H1 (cell line): Measurements from ENCODE around the gene NPAS4. TPM values are rescaled to one million over a fixed set of nuclear protein-coding genes. Genes with fewer than 3 reads are reported as not detected.
A peak's percentile ranks its signal among the peaks of the same experiment; 100 is the strongest.

Experiments used
- CTCF ChIA-PET: fragments of 300-600 bp; sonication (Branson Sonifier 250); formaldehyde crosslinking; loops from one replicate; lab custom pipeline; 2021; ENCODE audit not compliant: partially characterized antibody; lab: Charles Lee
- POLR2A ChIA-PET: fragments of 300-600 bp; sonication (Branson Sonifier 250); formaldehyde crosslinking; loops from one replicate; lab custom pipeline; 2021; ENCODE audit warnings: inconsistent platforms; ENCODE audit not compliant: partially characterized antibody; lab: Charles Lee
- DNase-seq, 2 experiments: peaks; one replicate each; pipeline versions ENCODE4 v3.0.0 to v3.0.0-alpha.2; 2010 to 2022; ENCODE audit warnings: low spot score in 2 of 2, low read depth in 1 of 2, mixed read lengths in 1 of 2
- FAIRE-seq: peaks from 2 replicates; lab custom pipeline; 2011; peaks lifted over from hg19 to GRCh38; lab: Jason Lieb, UNC
- H2AFZ ChIP-seq: 2 replicates; pipeline ENCODE4 v1.8.1; 2012; ENCODE audit warnings: low read length, inconsistent platforms
- H2AK5ac ChIP-seq: 2 replicates; pipeline ENCODE4 v1.6.1; 2013; ENCODE audit warnings: low read depth, low read length
- H2BK120ac ChIP-seq: replicated peaks from 2 replicates; pipeline ENCODE3; 2013; ENCODE audit warnings: low read depth, low read length, inconsistent platforms
- H2BK12ac ChIP-seq: 2 replicates; pipeline ENCODE4 v1.6.1; 2013; ENCODE audit warnings: low read depth, low read length
- H2BK15ac ChIP-seq: 2 replicates; pipeline ENCODE4 v1.6.1; 2013; ENCODE audit warnings: low read length
- H2BK20ac ChIP-seq: 2 replicates; pipeline ENCODE4 v1.6.1; 2013; ENCODE audit warnings: low read length
- H2BK5ac ChIP-seq: 2 replicates; pipeline ENCODE4 v1.6.1; 2013; ENCODE audit warnings: low read depth, low read length
- H3K14ac ChIP-seq: 2 replicates; pipeline ENCODE4 v1.6.1; 2013; ENCODE audit warnings: inconsistent platforms; ENCODE audit not compliant: insufficient read length
- H3K18ac ChIP-seq: 2 replicates; pipeline ENCODE4 v1.6.1; 2013; ENCODE audit warnings: low read length; ENCODE audit errors: extremely low read depth
- H3K23ac ChIP-seq: 2 replicates; pipeline ENCODE4 v1.6.1; 2013; ENCODE audit warnings: inconsistent platforms; ENCODE audit not compliant: insufficient read length
- H3K23me2 ChIP-seq: 2 replicates; pipeline ENCODE4 v1.6.1; 2013; ENCODE audit warnings: low read depth, low read length
- H3K27ac ChIP-seq: 2 replicates; pipeline ENCODE4 v1.6.1; 2011; ENCODE audit warnings: low read depth, low read length, inconsistent platforms
- H3K27me3 ChIP-seq, 4 experiments: replicated peaks in 1 of 4; 1 replicate in 1 of 4; 2 replicates in 3 of 4; pipeline versions ENCODE4 v1.6.1 to v1.8.1; 2011 to 2013; ENCODE audit warnings: low read length in 3 of 4, mild to moderate bottlenecking in 3 of 4, inconsistent platforms in 2 of 4, mixed read lengths in 2 of 4, moderate library complexity in 1 of 4; ENCODE audit not compliant: control insufficient read depth in 3 of 4, insufficient read depth in 3 of 4; ENCODE audit errors: extremely low read depth in 1 of 4
- H3K36me3 ChIP-seq, 4 experiments: 2 replicates each; pipeline versions ENCODE4 v1.6.1 to v1.8.1; 2011 to 2013; ENCODE audit warnings: mild to moderate bottlenecking in 4 of 4, low read length in 3 of 4, moderate library complexity in 2 of 4, control low read depth in 1 of 4, inconsistent platforms in 1 of 4; ENCODE audit not compliant: insufficient read depth in 4 of 4, control insufficient read depth in 2 of 4
- H3K4ac ChIP-seq: replicated peaks from 2 replicates; pipeline ENCODE3; 2013; ENCODE audit warnings: low read length, low read depth, mixed read lengths, inconsistent platforms; ENCODE audit not compliant: insufficient read length
- H3K4me1 ChIP-seq, 4 experiments: replicated peaks in 1 of 4; 1 replicate in 1 of 4; 2 replicates in 3 of 4; pipeline versions ENCODE4 v1.6.1 to v1.8.1; 2011 to 2013; ENCODE audit warnings: low read length in 3 of 4, inconsistent platforms in 2 of 4, mixed read lengths in 1 of 4; ENCODE audit not compliant: insufficient read depth in 4 of 4, control insufficient read depth in 3 of 4
- H3K4me2 ChIP-seq, 2 experiments: 2 replicates each; pipeline versions ENCODE4 v1.6.1 to v1.8.1; 2011 to 2013; ENCODE audit warnings: low read depth in 2 of 2, low read length in 2 of 2, control low read depth in 1 of 2, inconsistent platforms in 1 of 2, mild to moderate bottlenecking in 1 of 2; ENCODE audit not compliant: insufficient read depth in 1 of 2
- H3K4me3 ChIP-seq, 4 experiments: fragments of 200-600, 300-600 bp in 1 of 4; sonication (generic), shearing (Covaris generic), sonication (Bioruptor Twin) in 1 of 4; 2 replicates each; pipeline versions ENCODE4 v1.5.1 to v1.8.1; 2011 to 2016; ENCODE audit warnings: low read length in 4 of 4, low read depth in 3 of 4, control low read depth in 2 of 4, inconsistent platforms in 2 of 4, mild to moderate bottlenecking in 2 of 4, mixed read lengths in 1 of 4, moderate library complexity in 1 of 4; ENCODE audit not compliant: insufficient read depth in 2 of 4; ENCODE audit errors: extremely low read depth in 1 of 4
- H3K56ac ChIP-seq: replicated peaks from 2 replicates; pipeline ENCODE3; 2013; ENCODE audit warnings: low read depth, mild to moderate bottlenecking, mixed read lengths, low read length, inconsistent platforms; ENCODE audit not compliant: insufficient read length
- H3K79me1 ChIP-seq: 2 replicates; pipeline ENCODE4 v1.6.1; 2013; ENCODE audit warnings: low read depth, low read length, control low read depth
- H3K79me2 ChIP-seq, 2 experiments: 2 replicates each; pipeline versions ENCODE4 v1.6.1 to v1.8.1; 2012 to 2013; ENCODE audit warnings: low read length in 2 of 2, mild to moderate bottlenecking in 2 of 2, inconsistent platforms in 1 of 2; ENCODE audit not compliant: insufficient read depth in 2 of 2, control insufficient read depth in 1 of 2
- H3K9ac ChIP-seq, 4 experiments: replicated peaks in 1 of 4; 1 replicate in 1 of 4; 2 replicates in 3 of 4; pipeline versions ENCODE4 v1.6.1 to v1.8.1; 2011 to 2013; ENCODE audit warnings: low read depth in 3 of 4, low read length in 3 of 4, control low read depth in 2 of 4, mild to moderate bottlenecking in 2 of 4, moderate library complexity in 2 of 4, inconsistent platforms in 1 of 4; ENCODE audit errors: extremely low read depth in 1 of 4
- H3K9me3 ChIP-seq, 2 experiments: 2 replicates each; pipeline versions ENCODE4 v1.6.1 to v1.8.1; 2012 to 2013; ENCODE audit warnings: mild to moderate bottlenecking in 2 of 2, moderate library complexity in 2 of 2, control low read depth in 1 of 2, inconsistent platforms in 1 of 2, low read depth in 1 of 2, low read length in 1 of 2, mixed read lengths in 1 of 2; ENCODE audit not compliant: insufficient read depth in 2 of 2
- H4K20me1 ChIP-seq, 2 experiments: replicated peaks in 1 of 2; 2 replicates each; pipeline versions ENCODE3 to v1.8.1; 2011 to 2013; ENCODE audit warnings: inconsistent platforms in 2 of 2, low read length in 2 of 2, mild to moderate bottlenecking in 1 of 2; ENCODE audit not compliant: insufficient read depth in 2 of 2, control insufficient read depth in 1 of 2
- H4K5ac ChIP-seq: 2 replicates; pipeline ENCODE4 v1.6.1; 2013; ENCODE audit warnings: low read length, low read depth, mixed read lengths, inconsistent platforms; ENCODE audit not compliant: insufficient read length
- H4K8ac ChIP-seq: 2 replicates; pipeline ENCODE4 v1.8.0; 2013; ENCODE audit warnings: mild to moderate bottlenecking, moderate library complexity, low read length, inconsistent platforms; ENCODE audit not compliant: insufficient read depth; ENCODE audit errors: extremely low read depth
- H4K91ac ChIP-seq: replicated peaks from 2 replicates; pipeline ENCODE3; 2013; ENCODE audit warnings: low read length, mixed read lengths, inconsistent platforms; ENCODE audit not compliant: insufficient read length
- MAFK ChIP-seq: IDR thresholded peaks from 2 replicates; pipeline ENCODE4 v1.6.1; 2012; ENCODE audit warnings: low read depth, mild to moderate bottlenecking, improper control_type of control experiment, low read length
- POLR2A ChIP-seq, 2 experiments: IDR thresholded peaks; 1 replicate in 1 of 2; 2 replicates in 1 of 2; pipeline ENCODE4 v1.6.1; 2011; ENCODE audit warnings: low read depth in 2 of 2, low read length in 2 of 2, mild to moderate bottlenecking in 2 of 2; ENCODE audit errors: control extremely low read depth in 1 of 2
- WGBS, 2 experiments: shearing (Covaris generic) in 1 of 2; methylation state at CpG; one replicate each; pipeline versions ENCODE4 v1.1.6 to v1.1.7; 2013 to 2015; ENCODE audit warnings: low lambda C conversion rate in 2 of 2, mixed read lengths in 2 of 2, inconsistent platforms in 1 of 2, low coverage in 1 of 2, missing lambda C conversion rate in 1 of 2; ENCODE audit not compliant: insufficient replicate concordance in 2 of 2, insufficient coverage in 1 of 2, insufficient read length in 1 of 2; ENCODE audit errors: extremely low coverage in 1 of 2, missing lambda C conversion rate in 1 of 2; 5-methylcytosine and 5-hydroxymethylcytosine counted together
- polyA plus RNA-seq, 7 experiments: library from polyadenylated mRNA; depleted of rRNA in 3 of 7; stranded (reverse) in 5 of 7; unstranded in 2 of 7; fragments of >200 nt in 5 of 7; fragments of 200-250 nt in 2 of 7; gene quantifications; 1 replicate in 5 of 7; 2 replicates in 1 of 7; 4 replicates in 1 of 7; pipeline versions ENCODE4 v1.2.1 to v1.2.3, GENCODE V29; 2011 to 2013; ENCODE audit warnings: missing spikeins in 2 of 7, mixed read lengths in 2 of 7
- total RNA-seq: library from RNA; stranded (reverse); fragmentation: NEBNext Ultra II Directional; extraction: Animal tissue kit (Norgen Biotek cat#: 25700); gene quantifications from 2 replicates; pipeline ENCODE4 v1.2.1, GENCODE V29; 2021

The NPAS4 gene
- total and polyA plus RNA-seq, 2 of the 8 experiments (the other 6 are each of a cell fraction or from before 2014, with no cell fraction given): 0.73 to 0.99 TPM

DNA sequence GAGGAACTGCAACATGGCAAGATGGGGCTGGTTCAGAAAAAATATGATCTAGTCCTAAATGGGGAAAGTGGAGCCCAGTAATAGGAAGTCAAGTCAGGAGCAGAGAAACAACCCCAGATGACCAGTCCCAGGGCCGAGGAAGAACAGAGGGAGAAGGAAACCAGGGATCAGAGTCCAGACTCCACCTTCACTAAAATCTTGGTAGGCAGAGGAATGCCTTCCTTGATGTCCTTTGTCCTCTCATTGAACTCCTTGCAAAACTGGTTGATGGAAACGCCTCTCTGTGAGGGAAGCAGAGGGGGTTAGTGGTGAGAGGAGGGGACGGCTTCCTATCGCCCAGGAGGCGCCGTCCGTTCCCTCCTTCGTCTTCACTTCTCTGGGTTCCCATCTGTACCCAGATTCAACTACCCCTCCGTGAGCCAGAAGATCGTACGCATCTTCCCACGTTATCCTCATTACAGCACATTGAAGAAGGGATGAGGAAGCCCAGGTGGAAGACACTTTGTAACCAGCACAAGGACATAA, 17.2 kb downstream of the NPAS4 start:
- WGBS, 2 experiments: 10% methylated on average over 10 of the region's 12 CpGs; no CpG with 5 or more reads in 1 of the 2 experiments
- H3K27me3 ChIP-seq: no peaks in the 10 kb centered on the region
- no peak overlapping the region for H2BK15ac ChIP-seq
- peaks cover 0 to 7% of the 10 kb centered on the region in 2 experiments; a peak in 2 of 4 replicates for H3K79me2 ChIP-seq
- TF ChIP-seq POLR2A (IDR thresholded peaks at IDR 0.05; ENCODE audit: control extremely low read depth in 1 of 2, low read depth in 2 of 2, low read length in 2 of 2): peak in 1 of 2 experiments; percentile 23; a peak in 1 of 3 replicates
- no peak for TF ChIP-seq MAFK
- H3K14ac ChIP-seq: no peak overlapping the region
- H3K4me1 ChIP-seq: peaks cover 0 to 5% (median 2%) of the 10 kb centered on the region in 4 experiments; a peak in 2 of 7 replicates
- peak overlapping the region; percentile 80; the same call in 1 of the 2 replicates for H2BK12ac ChIP-seq
- peak overlapping the region; percentile 95 for H2BK5ac ChIP-seq
- FAIRE-seq (no peak), DNase-seq (no peak)
- peaks cover 9 to 23% (median 16%) of the 10 kb centered on the region in 4 experiments; a peak in 7 of 8 replicates for H3K36me3 ChIP-seq
- peak overlapping the region; percentile 92; the same call in 1 of the 2 replicates for H4K8ac ChIP-seq
- peak overlapping the region; percentile 85 to 98 (median 88) for H3K4me3 ChIP-seq
- peak overlapping the region; percentile 23; the same call in 1 of the 2 replicates for H2BK20ac ChIP-seq
- H2AK5ac ChIP-seq: no peak overlapping the region
- H3K4me2 ChIP-seq: peak overlapping the region; percentile 77 to 86
- no peak overlapping the region for H4K5ac ChIP-seq
- H2AFZ ChIP-seq: peak overlapping the region; percentile 100; the same call in 1 of the 2 replicates
- peak overlapping the region; percentile 98 for H3K27ac ChIP-seq
- H3K9ac ChIP-seq: peak overlapping the region; percentile 76 to 97 (median 92)
- peak overlapping the region; percentile 63 for H4K91ac ChIP-seq
- H3K79me1 ChIP-seq: peaks cover 3% of the 10 kb centered on the region; the same call in 1 of the 2 replicates
- H3K56ac ChIP-seq: no peak overlapping the region
- H3K18ac ChIP-seq: peak overlapping the region; percentile 48
- ChIA-PET POLR2A (interaction anchor here (0.8 to 2.3 kb wide), 20 partner anchors 9 to 239 kb away, joined by 3 to 16 read pairs (median 5); partner anchors contain the start of genes DPP3, NPAS4, PELI3 and RBM14), CTCF (interaction anchor here (0.7 to 13.7 kb wide), 24 partner anchors 8 to 411 kb away, joined by 3 to 259 read pairs (median 6); partner anchors contain the start of genes DPP3 and NPAS4)
- H4K20me1 ChIP-seq: peaks cover 0 to 1% of the 10 kb centered on the region in 2 experiments
- H3K9me3 ChIP-seq: peaks cover 3 to 7% of the 10 kb centered on the region in 2 experiments
- H2BK120ac ChIP-seq: no peak overlapping the region
- H3K23ac ChIP-seq: no peak overlapping the region
- peak overlapping the region; percentile 58 for H3K4ac ChIP-seq
- H3K23me2 ChIP-seq: peaks cover 2% of the 10 kb centered on the region; the same call in 1 of the 2 replicates
